DOHH2 (cell line): ENCODE data around the gene HDAC4.

Experiments
- H3F3A ChIP-seq: fragments of 200-600 bp; sonication (generic), shearing (Covaris generic); 2 replicates; pipeline ENCODE4 v1.6.0; 2016; ENCODE audit warnings: antibody characterized with exemption, mild to moderate bottlenecking; ENCODE audit not compliant: control insufficient read depth, insufficient read depth
- H3K27ac ChIP-seq: fragments of 200-600 bp; sonication (generic); 2 replicates; pipeline ENCODE4 v1.5.1; 2014; ENCODE audit warnings: low read depth, mild to moderate bottlenecking, low read length, moderate library complexity
- H3K27me3 ChIP-seq: fragments of 200-600 bp; sonication (generic); 2 replicates; pipeline ENCODE4 v1.6.1; 2014; ENCODE audit warnings: mild to moderate bottlenecking, low read length, mixed read lengths; ENCODE audit not compliant: control insufficient read depth
- H3K36me3 ChIP-seq: fragments of 200-600 bp; sonication (generic); 2 replicates; pipeline ENCODE4 v1.6.1; 2014; ENCODE audit warnings: mild to moderate bottlenecking, low read length, moderate library complexity, mixed read lengths; ENCODE audit not compliant: control insufficient read depth
- H3K4me1 ChIP-seq: fragments of 200-600 bp; sonication (generic); 2 replicates; pipeline ENCODE4 v1.6.1; 2014; ENCODE audit warnings: mild to moderate bottlenecking, low read length, mixed read lengths; ENCODE audit not compliant: control insufficient read depth
- H3K4me2 ChIP-seq: fragments of 200-600 bp; sonication (generic); 2 replicates; pipeline ENCODE4 v1.6.0; 2014; ENCODE audit warnings: mild to moderate bottlenecking, low read length, moderate library complexity
- H3K4me3 ChIP-seq: fragments of 200-600 bp; sonication (generic); 2 replicates; pipeline ENCODE4 v1.5.1; 2014; ENCODE audit warnings: mild to moderate bottlenecking, low read length, mixed read lengths
- H3K79me2 ChIP-seq: fragments of 200-600 bp; sonication (generic); 2 replicates; pipeline ENCODE4 v1.6.1; 2014; ENCODE audit warnings: mild to moderate bottlenecking, low read length, mixed read lengths; ENCODE audit not compliant: control insufficient read depth
- H3K9me2 ChIP-seq: fragments of 200-600 bp; sonication (generic); replicated peaks from 2 replicates; pipeline ENCODE4 v1.6.1; 2014; ENCODE audit warnings: mild to moderate bottlenecking, low read length, mixed read lengths; ENCODE audit not compliant: control insufficient read depth
- H3K9me3 ChIP-seq: fragments of 200-600 bp; sonication (generic); 2 replicates; pipeline ENCODE4 v1.6.1; 2014; ENCODE audit warnings: antibody characterized with exemption, low read length, mixed read lengths; ENCODE audit not compliant: control insufficient read depth, insufficient read depth
- H4K20me1 ChIP-seq: fragments of 200-600 bp; sonication (generic); 2 replicates; pipeline ENCODE4 v1.6.0; 2014; ENCODE audit warnings: low read depth, mild to moderate bottlenecking, antibody characterized with exemption, low read length, moderate library complexity; ENCODE audit not compliant: control insufficient read depth, insufficient read depth
- CTCF ChIP-seq: fragments of 200-600 bp; sonication (generic); IDR thresholded peaks from one replicate; pipeline ENCODE4 v1.5.1; 2014; ENCODE audit warnings: antibody characterized with exemption, mild to moderate bottlenecking, low read depth, low read length; ENCODE audit not compliant: poor library complexity, severe bottlenecking
- EZH2phosphoT487 ChIP-seq: fragments of 200-600 bp; sonication (generic); IDR thresholded peaks from 2 replicates; pipeline ENCODE4 v1.6.1; 2017; ENCODE audit warnings: borderline replicate concordance, mild to moderate bottlenecking, antibody characterized with exemption, low read length, moderate library complexity, mixed read lengths

HDAC4 gene

GRCh38 chr2:239264492-239264837 is 136.4 kb downstream of the HDAC4 start:
- no peaks in the 10 kb centered on the region for H3K9me3 ChIP-seq
- no peak overlapping the region for H3K27ac ChIP-seq
- no peaks in the 10 kb centered on the region for H3K36me3 ChIP-seq
- H3K27me3 ChIP-seq, result peaks cover 48% of the 10 kb centered on the region
- H3K79me2 ChIP-seq, result peaks cover 7% of the 10 kb centered on the region; the same call in 1 of the 2 replicates
- peaks cover 52% of the 10 kb centered on the region for H3K4me1 ChIP-seq
- H4K20me1 ChIP-seq, result peaks cover 49% of the 10 kb centered on the region
- H3K4me3 ChIP-seq, result no peak overlapping the region
- H3K9me2 ChIP-seq, result no peaks in the 10 kb centered on the region
- TF ChIP-seq EZH2phosphoT487 (no peak), CTCF (no peak)
- H3F3A ChIP-seq, result no peaks in the 10 kb centered on the region
- H3K4me2 ChIP-seq, result no peak overlapping the region

- no peak for TF ChIP-seq EZH2phosphoT487
- Histone ChIP-seq H3K9me3 (no peaks in the 10 kb centered on the region), H3K4me3 (no peak overlapping the region), H3F3A (no peaks in the 10 kb centered on the region), H3K79me2 (peaks cover 7% of the 10 kb centered on the region; the same call in 1 of the 2 replicates), H4K20me1 (peaks cover 47% of the 10 kb centered on the region), H3K4me2 (no peak overlapping the region), H3K4me1 (peaks cover 53% of the 10 kb centered on the region), H3K27me3 (peaks cover 43% of the 10 kb centered on the region), H3K9me2 (no peaks in the 10 kb centered on the region), H3K36me3 (no peaks in the 10 kb centered on the region), H3K27ac (no peak overlapping the region)
These were observed 136.9 kb downstream of the HDAC4 start for GRCh38 chr2:239263669-239264491.

GRCh38 chr2:239263231-239263630 is 137.6 kb downstream of the HDAC4 start:
- Histone ChIP-seq H3K79me2 (peaks cover 7% of the 10 kb centered on the region; the same call in 1 of the 2 replicates), H3K4me1 (peaks cover 48% of the 10 kb centered on the region), H3K36me3 (no peaks in the 10 kb centered on the region), H3K9me3 (no peaks in the 10 kb centered on the region), H4K20me1 (peaks cover 44% of the 10 kb centered on the region), H3K27me3 (peaks cover 44% of the 10 kb centered on the region), H3K4me2 (no peak overlapping the region), H3K9me2 (no peaks in the 10 kb centered on the region), H3K4me3 (no peak overlapping the region), H3F3A (no peaks in the 10 kb centered on the region), H3K27ac (no peak overlapping the region)
- TF ChIP-seq EZH2phosphoT487 (no peak), CTCF (no peak)

- Histone ChIP-seq H3K4me1 (peaks cover 42% of the 10 kb centered on the region), H3K4me3 (no peak overlapping the region), H3K27me3 (peaks cover 41% of the 10 kb centered on the region), H3K9me3 (no peaks in the 10 kb centered on the region), H3K27ac (no peak overlapping the region), H3K36me3 (no peaks in the 10 kb centered on the region), H3F3A (no peaks in the 10 kb centered on the region), H3K79me2 (peaks cover 7% of the 10 kb centered on the region; the same call in 1 of the 2 replicates), H3K9me2 (no peaks in the 10 kb centered on the region), H3K4me2 (no peak overlapping the region), H4K20me1 (peaks cover 39% of the 10 kb centered on the region)
- no peak for TF ChIP-seq EZH2phosphoT487
These were observed 138.2 kb downstream of the HDAC4 start for GRCh38 chr2:239262484-239263230.
